Activated CD4-positive, alpha-beta T cell treated with anti-CD3 and anti-CD28 coated beads, Interleukin-2, amount 10 ng/mL, durations not matched to agents 24 days and 14 days (primary cell): ENCODE measurements around the gene TSKU. TPM values are rescaled to one million over a fixed set of nuclear protein-coding genes. Genes with fewer than 3 reads are reported as not detected.

Experiments used
- DNase-seq: peaks from one replicate; pipeline ENCODE4 v3.0.0; 2022
- H3K27ac Mint-ChIP-seq: one replicate; pipeline ENCODE4 v1.8.0; 2022; ENCODE audit warnings: mild to moderate bottlenecking, mixed read lengths
- H3K27me3 Mint-ChIP-seq: one replicate; pipeline ENCODE4 v1.8.0; 2022; ENCODE audit warnings: mixed read lengths
- H3K36me3 Mint-ChIP-seq: one replicate; pipeline ENCODE4 v1.8.0; 2022; ENCODE audit warnings: low read depth, mild to moderate bottlenecking, mixed read lengths
- H3K4me1 Mint-ChIP-seq: one replicate; pipeline ENCODE4 v1.8.0; 2021; ENCODE audit warnings: mixed read lengths
- H3K4me3 Mint-ChIP-seq: one replicate; pipeline ENCODE4 v1.8.0; 2022; ENCODE audit warnings: mild to moderate bottlenecking, moderate library complexity, mixed read lengths
- H3K9me3 Mint-ChIP-seq: one replicate; pipeline ENCODE4 v1.8.0; 2021; ENCODE audit warnings: mixed read lengths
- intact Hi-C: fragments of 100-400 bp; cut with micrococcal nuclease; formaldehyde crosslinking; loops from one replicate; pipeline ENCODE4 v1.15.1; 2023
- total RNA-seq: library from RNA; stranded (reverse); gene quantifications from 2 replicates; pipeline ENCODE4 v1.2.3, GENCODE V29; 2022

The TSKU gene
- total RNA-seq, 1 donor from 2014 or later = 5.2 TPM

DNA sequence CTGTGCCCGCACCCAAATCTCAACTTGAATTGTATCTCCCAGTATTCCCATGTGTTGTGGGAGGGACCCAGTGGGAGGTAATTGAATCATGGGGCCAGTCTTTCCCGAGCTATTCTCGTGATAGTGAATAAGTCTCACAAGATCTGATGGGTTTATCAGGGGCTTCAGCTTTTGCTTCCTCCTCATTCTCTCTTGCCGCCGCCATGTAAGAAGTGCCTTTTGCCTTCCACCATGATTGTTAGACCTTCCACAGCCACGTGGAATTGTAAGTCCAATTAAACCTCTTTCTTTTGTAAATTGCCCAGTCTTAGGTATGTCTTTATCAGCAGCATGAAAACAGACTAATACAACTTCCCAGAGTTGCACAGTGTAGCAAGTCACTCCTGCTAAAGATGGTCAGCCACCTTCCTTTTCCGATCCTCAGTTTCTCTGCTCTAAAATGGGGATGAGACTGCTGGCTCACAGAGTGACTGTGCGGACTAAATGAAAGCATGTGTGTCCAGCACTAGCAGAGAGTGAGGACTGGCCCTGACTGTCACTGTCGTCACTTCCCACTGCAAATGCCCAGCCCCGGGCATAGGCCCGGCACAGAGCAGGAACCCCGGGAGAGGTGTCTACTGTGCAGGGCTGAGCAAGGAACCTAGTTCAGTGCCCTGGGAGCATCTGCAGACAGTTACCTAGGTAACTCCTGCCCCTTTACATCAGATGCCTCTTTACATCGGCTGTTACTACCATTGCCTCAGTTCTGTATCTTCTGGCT, 9.5 kb downstream of the TSKU start:
- H3K9me3 Mint-ChIP-seq = no peaks in the 10 kb centered on the region
- H3K4me3 Mint-ChIP-seq = no peak overlapping the region
- no peak overlapping the region for H3K27ac Mint-ChIP-seq
- intact Hi-C loops = no loop called here
- peaks cover 4% of the 10 kb centered on the region for H3K4me1 Mint-ChIP-seq
- H3K36me3 Mint-ChIP-seq = peaks cover 3% of the 10 kb centered on the region
- peaks cover 9% of the 10 kb centered on the region for H3K27me3 Mint-ChIP-seq
- DNase-seq = no peak

GRCh38 chr11:76793391-76794291, 10.5 kb downstream of the TSKU start:
- H3K36me3 Mint-ChIP-seq = peaks cover 3% of the 10 kb centered on the region

DNA sequence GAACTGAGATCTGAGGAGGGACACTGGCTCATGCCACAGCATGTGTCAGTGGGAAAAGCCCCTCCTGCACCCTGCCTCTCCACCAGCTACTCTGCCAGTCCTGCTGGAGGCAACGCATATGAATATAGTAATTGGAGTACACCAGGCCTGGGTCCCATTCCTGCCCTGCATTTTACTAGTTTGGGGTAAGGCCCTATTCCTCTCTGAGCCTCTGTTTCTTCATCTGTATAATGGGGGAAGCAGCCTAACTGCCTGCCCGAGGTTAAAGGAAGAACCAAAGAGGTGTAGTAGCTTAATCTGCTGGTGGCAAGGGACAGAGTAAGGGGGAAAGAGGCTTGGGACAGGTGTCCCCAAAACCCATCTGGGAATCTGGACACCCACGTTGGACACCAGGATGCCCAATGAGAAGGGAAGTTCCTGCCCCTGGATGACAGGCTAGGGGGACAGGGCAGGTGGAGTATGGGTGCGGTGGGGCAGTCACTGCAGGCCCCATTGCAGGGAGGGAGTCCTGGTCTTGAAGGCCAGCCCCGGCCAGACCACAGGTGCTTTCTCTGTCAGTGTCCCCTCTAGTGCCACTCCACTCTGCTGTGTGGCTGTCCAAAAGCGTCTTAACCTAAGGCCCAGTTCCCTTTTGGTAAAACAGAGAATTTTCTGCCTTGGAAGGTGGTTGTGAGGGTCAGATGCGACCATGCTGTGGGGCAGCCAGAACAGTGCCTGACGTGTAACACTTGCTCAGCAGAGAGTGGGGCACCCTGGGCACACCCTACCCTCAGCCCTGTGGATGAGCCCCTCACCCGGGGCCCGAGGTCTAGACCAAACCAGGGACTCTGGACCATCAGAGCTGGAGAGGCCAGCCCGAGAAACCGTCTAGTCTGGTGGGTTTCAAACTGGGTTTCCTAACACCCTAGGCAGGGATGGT, 11.5 kb downstream of the TSKU start:
- intact Hi-C loops = no loop called here
- no peaks in the 10 kb centered on the region for H3K9me3 Mint-ChIP-seq
- no peak overlapping the region for H3K4me3 Mint-ChIP-seq
- H3K36me3 Mint-ChIP-seq = peaks cover 3% of the 10 kb centered on the region
- peaks cover 6% of the 10 kb centered on the region for H3K4me1 Mint-ChIP-seq
- no peak overlapping the region for H3K27ac Mint-ChIP-seq
- peaks cover 14% of the 10 kb centered on the region for H3K27me3 Mint-ChIP-seq
- no peak for DNase-seq

More at GRCh38 chr11:76793391-76794291, 10.5 kb downstream of the TSKU start:
- Mint-ChIP-seq H3K27ac (no peak overlapping the region), H3K4me1 (peaks cover 4% of the 10 kb centered on the region), H3K27me3 (peaks cover 14% of the 10 kb centered on the region), H3K4me3 (no peak overlapping the region), H3K9me3 (no peaks in the 10 kb centered on the region)
- no peak for DNase-seq
- intact Hi-C loops = no loop called here

DNA sequence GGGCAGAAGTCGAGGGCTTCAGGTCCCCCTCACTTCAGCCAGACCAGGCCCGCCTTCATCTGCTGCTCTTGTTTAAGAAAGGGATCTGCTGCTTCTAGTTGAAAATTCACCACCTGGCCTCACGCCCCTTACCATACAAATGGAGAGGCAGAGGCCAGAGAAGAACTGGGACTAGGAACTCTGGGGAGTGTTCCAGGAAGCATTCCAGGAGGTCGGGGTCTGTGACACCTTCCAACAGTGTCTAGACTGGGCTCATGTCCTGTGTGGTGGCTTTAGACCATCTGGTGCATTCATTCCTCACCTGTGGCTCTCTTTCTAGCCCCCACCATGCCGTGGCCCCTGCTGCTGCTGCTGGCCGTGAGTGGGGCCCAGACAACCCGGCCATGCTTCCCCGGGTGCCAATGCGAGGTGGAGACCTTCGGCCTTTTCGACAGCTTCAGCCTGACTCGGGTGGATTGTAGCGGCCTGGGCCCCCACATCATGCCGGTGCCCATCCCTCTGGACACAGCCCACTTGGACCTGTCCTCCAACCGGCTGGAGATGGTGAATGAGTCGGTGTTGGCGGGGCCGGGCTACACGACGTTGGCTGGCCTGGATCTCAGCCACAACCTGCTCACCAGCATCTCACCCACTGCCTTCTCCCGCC, 12.3 kb downstream of the TSKU start:
- H3K4me1 Mint-ChIP-seq = peaks cover 6% of the 10 kb centered on the region

GRCh38 chr11:76795936-76796441, 12.8 kb downstream of the TSKU start:
- intact Hi-C loops = no loop called here

More for the DNA sequence above, 12.3 kb downstream of the TSKU start:
- DNase-seq = peak; percentile 48
- intact Hi-C loops = no loop called here
- Mint-ChIP-seq H3K27me3 (peaks cover 17% of the 10 kb centered on the region), H3K9me3 (no peaks in the 10 kb centered on the region), H3K27ac (no peak overlapping the region), H3K36me3 (peaks cover 3% of the 10 kb centered on the region), H3K4me3 (no peak overlapping the region)

GRCh38 chr11:76796511-76797198, 13.5 kb downstream of the TSKU start:
- Mint-ChIP-seq H3K4me3 (no peak overlapping the region), H3K27ac (no peak overlapping the region), H3K9me3 (no peaks in the 10 kb centered on the region), H3K4me1 (peaks cover 6% of the 10 kb centered on the region), H3K36me3 (peaks cover 1% of the 10 kb centered on the region), H3K27me3 (peaks cover 23% of the 10 kb centered on the region)
- intact Hi-C loops = no loop called here
- no peak for DNase-seq

More at GRCh38 chr11:76795936-76796441, 12.8 kb downstream of the TSKU start:
- H3K27ac Mint-ChIP-seq = no peak overlapping the region
- peaks cover 20% of the 10 kb centered on the region for H3K27me3 Mint-ChIP-seq
- no peaks in the 10 kb centered on the region for H3K9me3 Mint-ChIP-seq
- peaks cover 6% of the 10 kb centered on the region for H3K4me1 Mint-ChIP-seq
- no peak overlapping the region for H3K4me3 Mint-ChIP-seq
- no peak for DNase-seq
- H3K36me3 Mint-ChIP-seq = peaks cover 2% of the 10 kb centered on the region

GRCh38 chr11:76797341-76798201, 14.4 kb downstream of the TSKU start:
- Mint-ChIP-seq H3K36me3 (peaks cover under 1% of the 10 kb centered on the region), H3K27ac (no peak overlapping the region), H3K4me3 (no peak overlapping the region), H3K27me3 (peaks cover 23% of the 10 kb centered on the region), H3K4me1 (peaks cover 2% of the 10 kb centered on the region), H3K9me3 (no peaks in the 10 kb centered on the region)
- no peak for DNase-seq
- intact Hi-C loops = no loop called here

DNA sequence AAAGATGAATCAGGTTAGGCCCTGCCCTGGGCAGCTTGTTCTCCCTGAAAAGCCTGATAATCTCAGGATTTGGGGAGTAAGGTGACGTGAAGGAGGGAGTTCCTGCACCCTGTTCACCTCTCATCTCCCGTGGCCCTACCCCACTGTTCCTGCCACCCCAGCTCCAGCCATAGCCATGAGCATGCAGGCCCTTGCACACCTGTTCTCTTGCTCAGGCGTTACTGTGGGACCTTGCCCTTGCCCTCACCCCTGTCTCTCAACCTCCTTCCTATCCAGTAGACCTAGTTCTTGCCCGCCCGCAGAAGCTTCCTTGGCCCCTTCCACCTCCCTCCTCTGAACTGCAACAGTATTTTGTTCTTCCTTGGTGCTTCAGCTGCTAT, 15.0 kb downstream of the TSKU start:
- peaks cover 3% of the 10 kb centered on the region for H3K4me1 Mint-ChIP-seq
- H3K4me3 Mint-ChIP-seq = no peak overlapping the region
- no peaks in the 10 kb centered on the region for H3K9me3 Mint-ChIP-seq
- no peaks in the 10 kb centered on the region for H3K36me3 Mint-ChIP-seq
- peaks cover 23% of the 10 kb centered on the region for H3K27me3 Mint-ChIP-seq
- H3K27ac Mint-ChIP-seq = no peak overlapping the region
- intact Hi-C loops = no loop called here
- no peak for DNase-seq

- intact Hi-C loops = loop anchor here (1.0 kb wide), 1 partner anchor 64 kb away; no protein-coding TSS in a partner anchor
- no peaks in the 10 kb centered on the region for H3K36me3 Mint-ChIP-seq
- peak overlapping the region; percentile 50 for H3K4me3 Mint-ChIP-seq
- no peaks in the 10 kb centered on the region for H3K9me3 Mint-ChIP-seq
- peaks cover 8% of the 10 kb centered on the region for H3K4me1 Mint-ChIP-seq
- no peak for DNase-seq
- peaks cover 23% of the 10 kb centered on the region for H3K27me3 Mint-ChIP-seq
- no peak overlapping the region for H3K27ac Mint-ChIP-seq
Observed at GRCh38 chr11:76798671-76799065, 15.5 kb downstream of the TSKU start.

- Mint-ChIP-seq H3K4me3 (peak overlapping the region; percentile 50), H3K9me3 (no peaks in the 10 kb centered on the region), H3K27me3 (peaks cover 26% of the 10 kb centered on the region), H3K27ac (no peak overlapping the region), H3K4me1 (peaks cover 14% of the 10 kb centered on the region), H3K36me3 (no peaks in the 10 kb centered on the region)
- DNase-seq = peak; percentile 94
- intact Hi-C loops = loop anchor here (1.0 kb wide), 1 partner anchor 65 kb away; no protein-coding TSS in a partner anchor
Observed at GRCh38 chr11:76799066-76799804, 16.1 kb downstream of the TSKU start.

DNA sequence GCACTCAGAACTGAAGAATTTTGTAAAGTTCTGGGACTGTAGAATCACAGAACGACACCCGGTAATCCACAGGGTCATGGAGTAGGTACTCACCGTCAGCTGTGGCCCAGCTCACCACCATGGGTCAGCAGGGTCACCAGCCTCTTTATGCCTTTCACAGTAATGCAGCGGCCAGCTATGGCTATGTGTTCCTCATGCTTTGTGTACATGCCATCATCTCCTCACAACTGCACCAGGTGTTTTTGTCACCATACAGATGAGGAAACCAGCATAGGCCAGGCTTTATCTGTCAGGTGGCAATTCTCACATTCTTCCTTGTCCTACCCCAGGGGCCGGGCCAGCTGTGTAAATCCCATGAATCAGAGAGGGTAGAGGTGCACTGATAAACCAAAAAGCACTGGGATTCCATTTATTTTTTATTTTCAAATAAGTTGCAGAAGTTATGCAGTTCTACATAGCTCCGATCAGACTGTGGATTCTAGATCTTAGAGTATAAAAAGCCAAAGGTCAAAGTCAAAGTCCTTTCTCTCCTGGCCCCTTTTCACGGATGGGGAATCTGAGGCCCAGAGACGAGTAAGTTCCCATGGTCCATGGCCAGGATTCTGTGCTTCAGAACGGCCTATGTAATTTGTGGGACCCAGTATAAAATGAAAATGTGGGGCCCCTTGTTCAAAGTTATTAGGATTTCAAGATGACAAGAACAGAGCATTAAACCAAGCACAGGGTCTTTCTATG, 17.5 kb downstream of the TSKU start:
- H3K9me3 Mint-ChIP-seq = no peaks in the 10 kb centered on the region
- H3K27ac Mint-ChIP-seq = no peak overlapping the region
- H3K27me3 Mint-ChIP-seq = peaks cover 26% of the 10 kb centered on the region
- intact Hi-C loops = loop anchor here (5.0 to 10.0 kb wide), 3 partner anchors 247 to 566 kb away; partner anchors contain the start of genes GVQW3 and THAP12
- no peaks in the 10 kb centered on the region for H3K36me3 Mint-ChIP-seq
- no peak for DNase-seq
- no peak overlapping the region for H3K4me3 Mint-ChIP-seq
- peaks cover 26% of the 10 kb centered on the region for H3K4me1 Mint-ChIP-seq
